ENCODE measurements around the gene PYGB. TPM values are rescaled to one million over a fixed set of nuclear protein-coding genes. Genes with fewer than 3 reads are reported as not detected.

Gene PYGB
- total RNA-seq, 1 experiment from 2014 or later = 78.9 TPM

DNA sequence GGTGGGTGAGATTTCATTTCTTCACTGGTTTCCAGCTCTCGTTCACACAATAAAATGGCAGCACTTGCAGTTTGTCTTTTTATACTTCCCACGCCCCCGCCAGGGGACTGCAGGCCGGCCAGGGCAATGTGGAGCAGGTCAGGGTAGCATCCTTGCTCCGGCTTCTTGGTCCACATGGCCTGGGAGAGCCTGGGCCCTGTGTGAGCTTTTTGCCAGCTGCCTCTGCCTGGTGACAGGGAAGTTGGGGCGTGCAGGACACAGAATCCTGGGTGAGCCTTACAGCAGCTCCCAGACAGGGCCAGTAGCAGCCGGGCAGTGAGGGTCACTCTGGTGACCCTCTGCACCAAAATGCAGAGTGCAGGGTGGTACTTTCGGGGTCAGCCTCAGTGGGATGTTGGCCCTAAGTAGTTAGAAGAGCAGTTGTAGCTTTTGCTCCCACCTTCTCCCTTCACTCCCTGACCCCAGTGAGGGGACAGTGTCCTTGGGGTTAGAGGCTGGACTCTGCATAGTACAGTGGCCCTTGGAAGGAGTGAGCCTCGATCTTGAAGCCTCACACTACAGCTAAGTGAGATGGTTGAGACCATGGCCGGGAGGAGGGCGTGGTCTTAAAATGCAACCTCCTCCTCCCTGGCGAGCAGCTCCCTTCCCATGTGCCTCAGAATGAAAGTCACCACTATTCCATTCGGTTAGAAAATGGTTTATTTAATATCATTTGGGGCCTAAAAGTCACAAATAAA lies 23.8 kb downstream of the PYGB start:
- Mint-ChIP-seq H3K36me3 (ENCODE audit: insufficient read depth, unreplicated experiment) (peaks cover 31% of the 10 kb centered on the region), H3K4me1 (ENCODE audit: low read depth, unreplicated experiment) (no peaks in the 10 kb centered on the region), H3K27ac (ENCODE audit: unreplicated experiment) (no peak overlapping the region), H3K4me3 (ENCODE audit: unreplicated experiment) (no peak overlapping the region), H3K27me3 (ENCODE audit: insufficient read depth, unreplicated experiment) (no peaks in the 10 kb centered on the region), H3K9me3 (ENCODE audit: unreplicated experiment) (no peaks in the 10 kb centered on the region)
- no peak for TF ChIP-seq CTCF (IDR thresholded peaks at IDR 0.05; ENCODE audit: insufficient read depth in 1 of 2, low read depth in 1 of 2, low read length in 1 of 2, severe bottlenecking in 1 of 2, unreplicated experiment in 1 of 2)
- peak in 1 of 2 experiments; percentile 26 for DNase-seq
- H3K4me3 ChIP-seq (ENCODE audit: low read depth, low read length) = no peak overlapping the region
- H3K36me3 ChIP-seq (ENCODE audit: control insufficient read depth, insufficient read depth, low read length) = no peaks in the 10 kb centered on the region; the same call in 1 of the 2 replicates
- BruUV-seq (replicated peaks) = no TSS peak
- no peaks in the 10 kb centered on the region for H3K9me3 ChIP-seq
- ChIA-PET CTCF (no interaction called here), POLR2A (no interaction called here)
- intact Hi-C loops (cut with micrococcal nuclease; ENCODE audit: unreplicated experiment) = no loop called here
- no peaks in the 10 kb centered on the region for H3K4me1 ChIP-seq
- H3K27me3 ChIP-seq (replicated peaks; ENCODE audit: control insufficient read depth, insufficient read depth, low read length) = no peaks in the 10 kb centered on the region

GRCh38 chr20:25272223-25273000 lies 24.5 kb downstream of the PYGB start:
- peaks cover 31% of the 10 kb centered on the region for H3K36me3 Mint-ChIP-seq (ENCODE audit: insufficient read depth, unreplicated experiment)
- POLR2A ChIA-PET = no interaction called here
- no peaks in the 10 kb centered on the region; the same call in 1 of the 2 replicates for H3K36me3 ChIP-seq (ENCODE audit: control insufficient read depth, insufficient read depth, low read length)

More at GRCh38 chr20:25272223-25273000, 24.5 kb downstream of the PYGB start:
- Histone ChIP-seq H3K4me1 (no peaks in the 10 kb centered on the region), H3K4me3 (ENCODE audit: low read depth, low read length) (no peak overlapping the region), H3K9me3 (no peaks in the 10 kb centered on the region), H3K27me3 (replicated peaks; ENCODE audit: control insufficient read depth, insufficient read depth, low read length) (no peaks in the 10 kb centered on the region)
- Mint-ChIP-seq H3K9me3 (ENCODE audit: unreplicated experiment) (no peaks in the 10 kb centered on the region), H3K27ac (ENCODE audit: unreplicated experiment) (no peak overlapping the region), H3K4me1 (ENCODE audit: low read depth, unreplicated experiment) (no peaks in the 10 kb centered on the region), H3K4me3 (ENCODE audit: unreplicated experiment) (no peak overlapping the region), H3K27me3 (ENCODE audit: insufficient read depth, unreplicated experiment) (no peaks in the 10 kb centered on the region)
- CTCF ChIA-PET = no interaction called here
- no TSS peak for BruUV-seq (replicated peaks)
- peak in 1 of 2 experiments; percentile 15 for DNase-seq
- TF ChIP-seq CTCF (IDR thresholded peaks at IDR 0.05; ENCODE audit: insufficient read depth in 1 of 2, low read depth in 1 of 2, low read length in 1 of 2, severe bottlenecking in 1 of 2, unreplicated experiment in 1 of 2) = no peak
- intact Hi-C loops (cut with micrococcal nuclease; ENCODE audit: unreplicated experiment) = no loop called here

Data from Caco-2 (cell line).